CD4-positive, alpha-beta T cell treated with Interleukin-6 at 100 ng/mL for 8 hours (primary cell): ENCODE data around the gene NDEL1.

ENCODE experiments used
- DNase-seq: peaks from one replicate; pipeline ENCODE4 v3.0.0-alpha.2; 2020; ENCODE audit warnings: mixed read lengths, low spot score

Gene NDEL1

GRCh38 chr17:8503368-8503767, 67.7 kb downstream of the NDEL1 start:
- no peak for DNase-seq

DNA sequence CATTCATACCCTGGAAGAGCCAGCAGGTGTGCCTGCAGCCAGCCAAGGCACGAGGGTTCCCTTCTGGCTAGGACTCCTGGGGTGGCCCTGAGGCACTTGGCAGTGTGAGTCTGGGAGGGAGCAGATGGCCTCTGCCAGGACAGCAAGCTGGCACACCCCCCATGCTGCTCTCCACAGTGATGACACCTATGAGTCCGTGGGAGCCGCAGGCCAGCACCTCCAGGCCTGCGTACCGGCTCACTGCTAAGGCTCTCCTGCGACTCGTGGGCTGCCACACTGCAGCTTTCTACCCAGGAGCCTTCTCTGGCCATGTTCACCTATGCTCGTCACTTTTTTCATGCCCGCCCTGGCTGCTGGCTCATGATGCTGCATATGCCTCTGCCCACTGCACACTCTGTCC, 68.1 kb downstream of the NDEL1 start:
- DNase-seq = no peak

DNA sequence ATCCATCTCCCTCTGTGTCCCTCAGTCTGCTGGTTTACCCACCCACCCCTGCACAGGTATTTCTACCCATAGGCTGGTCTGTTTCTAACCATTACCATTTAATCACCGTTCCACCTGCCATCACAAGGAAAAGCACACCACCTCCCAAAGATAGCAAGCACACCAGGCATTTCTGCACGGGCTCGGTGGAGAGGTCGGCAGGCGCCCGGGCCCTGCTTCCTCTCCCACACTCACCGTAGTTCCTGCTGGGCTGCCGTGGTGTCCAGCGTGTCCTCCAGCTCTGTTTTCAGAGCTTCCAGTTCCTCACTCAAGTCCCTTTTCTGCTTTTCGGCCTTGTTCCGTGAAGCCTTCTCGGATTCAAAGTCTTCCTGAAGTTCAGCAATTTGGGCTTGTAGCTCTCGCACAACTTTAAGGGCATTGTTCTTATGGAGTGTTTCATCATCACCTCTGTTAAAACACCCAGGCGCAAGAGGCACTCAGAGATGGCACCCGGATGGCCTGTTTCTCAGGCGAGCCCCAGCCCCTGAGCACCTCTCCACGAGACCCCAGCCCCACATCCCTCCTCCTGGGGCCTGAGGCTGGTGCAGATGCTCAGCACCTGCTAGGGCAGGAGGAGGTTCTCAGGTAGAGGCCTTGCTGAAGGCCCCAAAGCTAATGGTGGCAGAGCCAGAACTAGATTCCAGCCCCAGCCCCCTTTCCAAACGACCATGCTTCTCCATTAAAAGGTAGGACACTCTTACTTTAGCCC, 69.0 kb downstream of the NDEL1 start:
- no peak for DNase-seq

- no peak for DNase-seq
Measured at GRCh38 chr17:8506145-8506544, 70.5 kb downstream of the NDEL1 start.

DNA sequence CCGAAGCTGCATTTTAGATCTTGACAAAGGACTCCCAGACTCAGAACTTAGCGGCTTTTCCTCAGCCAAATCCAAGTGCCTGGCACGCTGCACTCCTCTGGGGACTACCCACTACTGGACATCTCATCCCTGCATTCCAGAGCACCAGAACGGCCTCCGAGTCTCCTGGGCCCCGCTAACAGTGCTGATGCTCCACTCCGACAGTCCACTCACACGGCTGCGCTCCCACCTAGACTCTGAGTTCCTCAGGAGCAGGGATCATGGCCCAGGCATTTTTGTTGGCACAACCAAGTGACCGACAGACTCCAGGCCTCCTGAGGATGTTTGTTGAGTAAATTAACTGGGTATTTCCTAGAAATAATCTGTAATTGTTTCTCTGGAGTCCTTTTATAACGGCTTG, 79.1 kb downstream of the NDEL1 start:
- DNase-seq = no peak
